ENCODE data around the gene ABCG1.
"Not testable (repeated sequence)": the region's sequence is repeated elsewhere in the genome, so short reads cannot be mapped to it uniquely, and the experiment has no call there.

Gene ABCG1

DNA sequence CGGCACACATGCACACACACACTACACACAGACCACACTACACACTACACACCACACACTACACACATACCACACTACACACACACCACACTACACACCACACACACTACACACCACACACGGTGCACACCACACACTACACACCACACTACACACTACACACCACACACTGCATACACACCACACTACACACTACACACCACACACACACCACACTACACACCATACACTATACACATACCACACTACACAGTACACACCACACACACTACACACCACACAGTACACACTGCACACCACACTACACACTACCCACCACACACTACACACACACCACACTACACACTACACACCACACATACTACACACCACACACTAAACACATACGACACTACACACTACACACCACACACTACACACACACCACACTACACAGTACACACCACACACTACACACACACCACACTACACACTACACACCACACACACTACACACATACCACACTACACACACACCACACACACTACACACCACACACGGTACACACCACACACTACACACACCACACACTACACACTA, 73.7 kb downstream of the ABCG1 start:
- not testable (repeated sequence) for H3K27ac ChIP-seq (ENCODE audit: low read depth, low read length); H3K27me3 ChIP-seq (ENCODE audit: control insufficient read depth in 1 of 2, insufficient read depth in 2 of 2, low read length in 2 of 2); H3K4me3 ChIP-seq (ENCODE audit: low read depth in 1 of 2, low read length in 2 of 2); H3K9me3 ChIP-seq (ENCODE audit: low read length); H3K4me1 ChIP-seq (ENCODE audit: insufficient read depth, low read length); H3K9ac ChIP-seq (ENCODE audit: low read length)
- H3K36me3 ChIP-seq (ENCODE audit: insufficient read depth, low read length) = peaks cover 56% of the 10 kb centered on the region

DNA sequence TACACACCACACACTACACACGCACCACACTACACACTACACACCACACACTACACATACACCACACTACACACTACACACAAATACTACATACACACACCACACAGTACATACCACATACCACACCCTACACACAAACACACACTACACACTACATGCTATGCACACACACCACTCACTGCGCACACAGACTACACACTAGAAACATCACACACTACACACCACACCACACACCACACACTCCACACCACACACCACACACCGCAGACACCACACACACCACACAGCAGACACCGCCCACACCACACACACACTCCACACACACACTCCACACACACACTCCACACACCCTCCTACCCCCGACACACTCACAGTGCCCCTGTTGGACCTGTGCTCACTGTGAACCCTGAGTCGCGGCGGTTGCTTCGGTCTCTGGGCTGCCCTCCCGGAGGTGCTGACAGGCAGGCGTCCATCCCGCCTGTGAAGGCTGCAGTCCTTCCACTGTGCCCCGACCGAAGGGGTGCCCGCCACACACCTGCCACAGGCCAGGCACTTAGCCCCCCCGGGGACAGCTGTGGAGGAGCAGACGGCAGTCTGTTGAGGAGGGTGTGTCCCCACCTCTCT, 74.8 kb downstream of the ABCG1 start:
- H3K4me1 ChIP-seq (ENCODE audit: insufficient read depth, low read length) = no peaks in the 10 kb centered on the region
- no peak overlapping the region for H3K4me3 ChIP-seq (ENCODE audit: low read depth in 1 of 2, low read length in 2 of 2)
- H3K27ac ChIP-seq (ENCODE audit: low read depth, low read length) = no peak overlapping the region
- peaks cover 48% of the 10 kb centered on the region for H3K36me3 ChIP-seq (ENCODE audit: insufficient read depth, low read length)
- H3K9me3 ChIP-seq (ENCODE audit: low read length) = no peaks in the 10 kb centered on the region
- H3K27me3 ChIP-seq (ENCODE audit: control insufficient read depth in 1 of 2, insufficient read depth in 2 of 2, low read length in 2 of 2) = no peaks in the 10 kb centered on the region
- H3K9ac ChIP-seq (ENCODE audit: low read length) = no peak overlapping the region

DNA sequence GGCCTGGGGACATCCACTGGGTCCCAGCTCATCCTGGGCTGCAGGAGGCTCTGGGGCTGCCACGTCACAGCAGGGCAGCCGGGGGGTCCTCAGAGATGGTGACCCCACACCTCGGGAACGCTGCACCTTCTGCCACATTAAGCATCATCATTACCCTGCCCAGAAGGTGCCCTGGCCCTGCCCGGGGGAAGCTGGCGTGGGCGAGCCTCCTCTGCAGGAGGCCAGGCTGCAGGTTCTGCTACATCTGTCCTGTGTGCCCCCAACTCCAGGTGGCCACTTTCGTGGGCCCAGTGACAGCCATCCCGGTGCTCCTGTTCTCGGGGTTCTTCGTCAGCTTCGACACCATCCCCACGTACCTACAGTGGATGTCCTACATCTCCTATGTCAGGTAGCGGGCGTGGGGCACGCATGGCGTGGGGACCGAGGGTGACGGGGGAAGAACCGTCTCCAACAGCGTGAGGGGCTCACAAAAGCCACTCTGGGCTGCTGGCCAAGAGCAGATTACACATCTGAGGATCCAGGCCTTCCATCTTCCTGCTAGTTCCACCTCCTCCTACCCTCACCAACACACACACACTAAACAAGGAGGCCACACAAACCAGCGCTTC, 75.4 kb downstream of the ABCG1 start:
- H3K9ac ChIP-seq (ENCODE audit: low read length) = no peak overlapping the region
- no peaks in the 10 kb centered on the region for H3K27me3 ChIP-seq (ENCODE audit: control insufficient read depth in 1 of 2, insufficient read depth in 2 of 2, low read length in 2 of 2)
- H3K27ac ChIP-seq (ENCODE audit: low read depth, low read length) = no peak overlapping the region
- H3K4me3 ChIP-seq (ENCODE audit: low read depth in 1 of 2, low read length in 2 of 2) = no peak overlapping the region
- peaks cover 53% of the 10 kb centered on the region for H3K36me3 ChIP-seq (ENCODE audit: insufficient read depth, low read length)
- H3K4me1 ChIP-seq (ENCODE audit: insufficient read depth, low read length) = no peaks in the 10 kb centered on the region
- H3K9me3 ChIP-seq (ENCODE audit: low read length) = no peaks in the 10 kb centered on the region

DNA sequence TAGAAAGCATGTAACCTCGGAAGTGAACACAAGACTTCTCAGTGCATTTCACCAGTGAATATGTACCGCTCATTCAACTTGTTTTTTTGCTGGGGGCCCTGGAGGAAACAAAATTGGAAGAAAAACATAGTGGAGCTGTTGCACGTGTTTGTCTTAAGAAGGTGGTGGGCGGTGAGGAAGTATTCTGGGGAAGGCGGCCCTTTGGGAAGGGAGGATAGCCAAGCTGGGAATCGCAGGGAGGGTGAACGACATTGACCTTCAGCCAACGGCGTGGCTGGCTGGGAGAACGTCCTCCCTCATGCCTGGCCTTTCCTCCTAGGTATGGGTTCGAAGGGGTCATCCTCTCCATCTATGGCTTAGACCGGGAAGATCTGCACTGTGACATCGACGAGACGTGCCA, 76.9 kb downstream of the ABCG1 start:
- Histone ChIP-seq H3K27me3 (ENCODE audit: control insufficient read depth in 1 of 2, insufficient read depth in 2 of 2, low read length in 2 of 2) (no peaks in the 10 kb centered on the region), H3K4me3 (ENCODE audit: low read depth in 1 of 2, low read length in 2 of 2) (no peak overlapping the region), H3K9me3 (ENCODE audit: low read length) (no peaks in the 10 kb centered on the region), H3K36me3 (ENCODE audit: insufficient read depth, low read length) (peaks cover 46% of the 10 kb centered on the region), H3K4me1 (ENCODE audit: insufficient read depth, low read length) (no peaks in the 10 kb centered on the region), H3K27ac (ENCODE audit: low read depth, low read length) (no peak overlapping the region), H3K9ac (ENCODE audit: low read length) (no peak overlapping the region)

DNA sequence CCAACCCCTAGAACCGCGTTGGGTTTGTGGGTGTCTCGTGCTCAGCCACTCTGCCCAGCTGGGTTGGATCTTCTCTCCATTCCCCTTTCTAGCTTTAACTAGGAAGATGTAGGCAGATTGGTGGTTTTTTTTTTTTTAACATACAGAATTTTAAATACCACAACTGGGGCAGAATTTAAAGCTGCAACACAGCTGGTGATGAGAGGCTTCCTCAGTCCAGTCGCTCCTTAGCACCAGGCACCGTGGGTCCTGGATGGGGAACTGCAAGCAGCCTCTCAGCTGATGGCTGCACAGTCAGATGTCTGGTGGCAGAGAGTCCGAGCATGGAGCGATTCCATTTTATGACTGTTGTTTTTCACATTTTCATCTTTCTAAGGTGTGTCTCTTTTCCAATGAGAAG, 77.6 kb downstream of the ABCG1 start:
- Histone ChIP-seq H3K4me1 (ENCODE audit: insufficient read depth, low read length) (no peaks in the 10 kb centered on the region), H3K36me3 (ENCODE audit: insufficient read depth, low read length) (peaks cover 40% of the 10 kb centered on the region)

DNA sequence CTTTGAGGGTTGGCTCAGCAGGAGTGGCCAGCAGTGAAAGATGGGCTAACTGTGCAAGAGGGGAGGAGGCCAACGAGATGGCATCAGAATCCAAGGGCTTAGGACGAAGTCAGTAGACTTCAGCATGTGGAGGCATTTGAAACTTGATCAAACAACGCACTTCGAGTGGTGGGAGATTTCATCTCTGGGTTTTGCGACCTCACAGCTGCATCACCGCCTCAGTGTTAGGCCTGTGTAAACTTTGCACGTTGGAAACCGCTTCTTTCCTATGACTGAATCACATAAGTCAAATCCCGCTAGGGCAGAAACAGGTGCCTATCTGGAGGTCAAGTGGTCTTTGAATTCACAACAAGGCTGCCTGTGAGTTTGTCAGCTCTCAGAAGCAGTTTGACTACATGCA, 78.4 kb downstream of the ABCG1 start:
- H3K4me3 ChIP-seq (ENCODE audit: low read depth in 1 of 2, low read length in 2 of 2) = no peak overlapping the region
- peaks cover 33% of the 10 kb centered on the region for H3K36me3 ChIP-seq (ENCODE audit: insufficient read depth, low read length)
- no peaks in the 10 kb centered on the region for H3K4me1 ChIP-seq (ENCODE audit: insufficient read depth, low read length)
- no peak overlapping the region for H3K27ac ChIP-seq (ENCODE audit: low read depth, low read length)
- no peak overlapping the region for H3K9ac ChIP-seq (ENCODE audit: low read length)
- H3K27me3 ChIP-seq (ENCODE audit: control insufficient read depth in 1 of 2, insufficient read depth in 2 of 2, low read length in 2 of 2) = no peaks in the 10 kb centered on the region
- no peaks in the 10 kb centered on the region for H3K9me3 ChIP-seq (ENCODE audit: low read length)

More for the DNA sequence above, 77.6 kb downstream of the ABCG1 start:
- Histone ChIP-seq H3K27me3 (ENCODE audit: control insufficient read depth in 1 of 2, insufficient read depth in 2 of 2, low read length in 2 of 2) (no peaks in the 10 kb centered on the region), H3K9me3 (ENCODE audit: low read length) (no peaks in the 10 kb centered on the region), H3K9ac (ENCODE audit: low read length) (no peak overlapping the region), H3K4me3 (ENCODE audit: low read depth in 1 of 2, low read length in 2 of 2) (no peak overlapping the region), H3K27ac (ENCODE audit: low read depth, low read length) (no peak overlapping the region)

DNA sequence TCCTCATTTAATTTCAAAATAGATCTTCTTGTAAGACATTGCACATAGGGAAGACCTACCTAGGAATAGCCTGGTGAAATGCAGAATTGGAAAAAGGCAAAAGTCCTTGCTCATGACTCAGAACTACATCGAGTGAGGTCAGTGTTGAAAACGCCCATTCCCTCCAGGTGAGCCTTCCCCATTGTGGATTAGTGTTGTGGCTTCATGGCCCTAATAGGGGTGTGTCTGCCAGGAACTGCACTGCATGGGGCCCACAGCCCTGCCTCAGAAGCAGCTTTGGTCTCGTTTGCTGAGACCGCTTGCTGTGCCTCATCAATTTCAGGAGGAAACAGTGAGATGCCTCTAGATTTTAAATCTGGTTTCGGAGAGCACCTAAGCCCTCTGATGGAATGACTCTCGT, 79.3 kb downstream of the ABCG1 start:
- H3K4me1 ChIP-seq (ENCODE audit: insufficient read depth, low read length) = no peaks in the 10 kb centered on the region
- peaks cover 31% of the 10 kb centered on the region for H3K36me3 ChIP-seq (ENCODE audit: insufficient read depth, low read length)
- H3K4me3 ChIP-seq (ENCODE audit: low read depth in 1 of 2, low read length in 2 of 2) = no peak overlapping the region
- H3K27ac ChIP-seq (ENCODE audit: low read depth, low read length) = no peak overlapping the region
- no peaks in the 10 kb centered on the region for H3K27me3 ChIP-seq (ENCODE audit: control insufficient read depth in 1 of 2, insufficient read depth in 2 of 2, low read length in 2 of 2)
- H3K9ac ChIP-seq (ENCODE audit: low read length) = no peak overlapping the region
- H3K9me3 ChIP-seq (ENCODE audit: low read length) = no peaks in the 10 kb centered on the region

DNA sequence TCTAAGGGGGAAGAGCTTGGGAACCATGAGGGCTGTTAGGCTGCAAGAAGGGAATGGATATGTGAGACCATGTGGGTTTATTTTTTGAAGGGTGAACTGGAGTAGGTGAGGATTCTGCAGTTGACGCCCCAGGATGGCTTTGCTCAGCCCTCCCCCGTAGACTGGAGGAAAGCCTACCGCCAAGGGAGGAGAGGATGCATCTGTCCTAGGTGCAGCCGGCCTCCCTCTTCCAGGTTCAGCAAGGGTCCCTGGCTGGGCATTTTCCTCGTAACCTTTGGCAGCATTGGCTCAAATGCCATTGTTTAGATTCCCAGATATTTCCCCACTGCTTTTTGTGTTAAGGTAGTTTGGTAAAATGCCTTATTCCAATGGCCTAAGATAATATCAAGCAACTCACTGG, 79.7 kb downstream of the ABCG1 start:
- Histone ChIP-seq H3K36me3 (ENCODE audit: insufficient read depth, low read length) (peaks cover 27% of the 10 kb centered on the region), H3K9ac (ENCODE audit: low read length) (no peak overlapping the region), H3K27me3 (ENCODE audit: control insufficient read depth in 1 of 2, insufficient read depth in 2 of 2, low read length in 2 of 2) (no peaks in the 10 kb centered on the region), H3K4me1 (ENCODE audit: insufficient read depth, low read length) (no peaks in the 10 kb centered on the region), H3K27ac (ENCODE audit: low read depth, low read length) (no peak overlapping the region), H3K4me3 (ENCODE audit: low read depth in 1 of 2, low read length in 2 of 2) (no peak overlapping the region), H3K9me3 (ENCODE audit: low read length) (no peaks in the 10 kb centered on the region)

DNA sequence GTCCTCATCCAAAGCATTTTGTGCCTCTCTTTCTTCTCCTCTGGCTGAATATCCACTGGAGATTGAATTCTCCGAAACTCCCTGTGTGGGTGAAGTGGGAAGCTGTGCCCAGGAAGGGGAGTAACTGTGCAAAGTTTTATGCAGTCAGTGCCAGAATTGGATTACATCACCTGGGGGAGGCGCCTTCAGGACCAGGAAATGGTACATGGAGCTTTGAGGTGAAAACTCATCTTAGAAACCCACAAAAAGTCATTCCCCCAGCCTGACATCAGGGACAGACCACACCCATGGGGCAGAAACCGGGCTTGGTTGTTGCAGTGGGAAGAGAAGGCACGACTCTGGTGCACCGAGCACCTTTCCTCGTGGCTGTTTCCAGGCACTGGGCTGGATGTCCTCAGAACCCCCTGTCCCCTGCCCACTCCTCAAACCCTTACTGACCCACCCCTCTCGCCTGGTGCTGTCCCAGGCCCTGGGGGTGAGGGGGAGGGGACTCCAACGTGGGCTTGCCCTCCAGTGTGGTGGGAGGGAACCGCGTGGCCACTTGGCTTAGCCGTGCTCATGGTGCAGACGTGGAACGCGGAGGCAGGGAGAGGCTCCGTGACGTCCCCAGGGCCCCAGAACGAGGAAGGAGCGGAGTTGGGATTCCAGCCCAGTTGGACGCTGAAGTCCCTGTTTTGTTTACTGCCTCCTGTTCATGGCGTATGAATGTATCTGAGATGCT, 80.5 kb downstream of the ABCG1 start:
- H3K27ac ChIP-seq (ENCODE audit: low read depth, low read length) = no peak overlapping the region
- no peaks in the 10 kb centered on the region for H3K9me3 ChIP-seq (ENCODE audit: low read length)
- H3K36me3 ChIP-seq (ENCODE audit: insufficient read depth, low read length) = peaks cover 25% of the 10 kb centered on the region
- no peaks in the 10 kb centered on the region for H3K4me1 ChIP-seq (ENCODE audit: insufficient read depth, low read length)
- no peak overlapping the region for H3K9ac ChIP-seq (ENCODE audit: low read length)
- no peaks in the 10 kb centered on the region for H3K27me3 ChIP-seq (ENCODE audit: control insufficient read depth in 1 of 2, insufficient read depth in 2 of 2, low read length in 2 of 2)
- no peak overlapping the region for H3K4me3 ChIP-seq (ENCODE audit: low read depth in 1 of 2, low read length in 2 of 2)

DNA sequence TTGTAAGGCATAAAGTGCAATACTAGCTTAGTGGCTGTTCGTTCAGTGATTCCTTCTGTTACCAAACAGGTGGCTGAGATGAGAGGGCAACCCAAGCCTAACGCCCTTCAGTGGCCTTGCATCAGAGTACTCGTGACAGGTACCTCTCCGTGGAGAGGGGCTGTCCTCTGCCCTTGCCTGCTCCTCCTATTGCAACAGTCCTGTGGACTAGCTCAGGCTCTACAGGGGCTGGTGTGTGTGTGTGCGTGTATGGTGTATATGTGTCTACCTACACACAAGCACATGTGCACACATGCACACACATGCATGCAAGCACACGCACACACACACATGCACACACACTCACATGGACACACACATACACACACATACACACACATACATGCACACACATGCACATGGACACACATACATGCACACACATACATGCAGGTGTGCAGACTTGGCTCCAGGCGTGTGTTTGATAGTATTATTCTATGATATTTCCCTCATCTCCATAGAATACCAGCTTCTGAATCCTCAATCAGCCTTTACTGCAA, 81.2 kb downstream of the ABCG1 start:
- H3K27me3 ChIP-seq (ENCODE audit: control insufficient read depth in 1 of 2, insufficient read depth in 2 of 2, low read length in 2 of 2) = no peaks in the 10 kb centered on the region
- no peaks in the 10 kb centered on the region for H3K4me1 ChIP-seq (ENCODE audit: insufficient read depth, low read length)
- H3K4me3 ChIP-seq (ENCODE audit: low read depth in 1 of 2, low read length in 2 of 2) = no peak overlapping the region
- no peak overlapping the region for H3K27ac ChIP-seq (ENCODE audit: low read depth, low read length)
- peaks cover 25% of the 10 kb centered on the region for H3K36me3 ChIP-seq (ENCODE audit: insufficient read depth, low read length)
- no peak overlapping the region for H3K9ac ChIP-seq (ENCODE audit: low read length)
- no peaks in the 10 kb centered on the region for H3K9me3 ChIP-seq (ENCODE audit: low read length)

DNA sequence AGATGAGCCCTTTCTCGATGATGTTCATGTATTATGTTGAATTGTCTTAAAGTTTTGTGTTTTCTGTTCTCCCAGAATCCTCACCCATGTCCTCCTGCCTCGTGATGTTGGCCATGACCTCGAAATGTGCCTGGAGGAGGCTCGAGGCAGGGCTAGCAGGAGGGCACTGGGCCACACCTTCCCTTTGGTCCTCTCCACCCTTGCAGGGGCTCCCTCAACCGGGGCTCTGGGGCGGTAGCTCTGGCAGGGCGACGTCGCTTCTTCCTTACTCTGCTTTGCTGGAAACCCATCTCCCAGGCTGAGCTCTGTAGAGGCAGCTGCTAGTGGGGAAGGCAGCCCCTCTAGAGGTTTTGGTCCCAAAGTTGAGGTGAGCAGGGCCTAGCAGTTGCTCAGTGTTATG, 82.0 kb downstream of the ABCG1 start:
- Histone ChIP-seq H3K4me3 (ENCODE audit: low read depth in 1 of 2, low read length in 2 of 2) (no peak overlapping the region), H3K9ac (ENCODE audit: low read length) (no peak overlapping the region), H3K27me3 (ENCODE audit: control insufficient read depth in 1 of 2, insufficient read depth in 2 of 2, low read length in 2 of 2) (no peaks in the 10 kb centered on the region), H3K36me3 (ENCODE audit: insufficient read depth, low read length) (peaks cover 18% of the 10 kb centered on the region), H3K9me3 (ENCODE audit: low read length) (no peaks in the 10 kb centered on the region), H3K4me1 (ENCODE audit: insufficient read depth, low read length) (no peaks in the 10 kb centered on the region), H3K27ac (ENCODE audit: low read depth, low read length) (no peak overlapping the region)

All from muscle layer of colon (tissue), 2 donors.